ENCODE measurements around the gene ABCB4.

GRCh38 chr7:87375662-87376435, 99.6 kb downstream of the ABCB4 start:
- TF ChIP-seq, protein P1, sequence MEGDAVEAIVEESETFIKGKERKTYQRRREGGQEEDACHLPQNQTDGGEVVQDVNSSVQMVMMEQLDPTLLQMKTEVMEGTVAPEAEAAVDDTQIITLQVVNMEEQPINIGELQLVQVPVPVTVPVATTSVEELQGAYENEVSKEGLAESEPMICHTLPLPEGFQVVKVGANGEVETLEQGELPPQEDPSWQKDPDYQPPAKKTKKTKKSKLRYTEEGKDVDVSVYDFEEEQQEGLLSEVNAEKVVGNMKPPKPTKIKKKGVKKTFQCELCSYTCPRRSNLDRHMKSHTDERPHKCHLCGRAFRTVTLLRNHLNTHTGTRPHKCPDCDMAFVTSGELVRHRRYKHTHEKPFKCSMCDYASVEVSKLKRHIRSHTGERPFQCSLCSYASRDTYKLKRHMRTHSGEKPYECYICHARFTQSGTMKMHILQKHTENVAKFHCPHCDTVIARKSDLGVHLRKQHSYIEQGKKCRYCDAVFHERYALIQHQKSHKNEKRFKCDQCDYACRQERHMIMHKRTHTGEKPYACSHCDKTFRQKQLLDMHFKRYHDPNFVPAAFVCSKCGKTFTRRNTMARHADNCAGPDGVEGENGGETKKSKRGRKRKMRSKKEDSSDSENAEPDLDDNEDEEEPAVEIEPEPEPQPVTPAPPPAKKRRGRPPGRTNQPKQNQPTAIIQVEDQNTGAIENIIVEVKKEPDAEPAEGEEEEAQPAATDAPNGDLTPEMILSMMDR (conservative IDR thresholded peaks at IDR 0.05) = no peak
- TF ChIP-seq EZH2 (IDR thresholded peaks at IDR 0.05; ENCODE audit: low read depth) = no peak

All from PC-9 (cell line).